Esophagus squamous epithelium (tissue), 5 donors: ENCODE data around the gene DST. TPM values are rescaled to one million over a fixed set of nuclear protein-coding genes. Genes with fewer than 3 reads are reported as not detected.

Experiments
- DNase-seq: peaks from one replicate; lab custom pipeline; 2025; lab: John Stamatoyannopoulos, UW
- H3K27ac ChIP-seq, 4 donors: fragments of 200-600 bp; sonication (generic); one replicate each; pipeline ENCODE4 v1.5.1; 2016 to 2019; ENCODE audit warnings: mild to moderate bottlenecking in 1 of 4
- H3K27me3 ChIP-seq, 4 donors: fragments of 200-600 bp; sonication (generic); 1 replicate in 3 of 4; 2 replicates in 1 of 4; pipeline versions ENCODE4 v1.5.1 to v1.6.0; 2017 to 2021; ENCODE audit warnings: antibody characterized with exemption in 1 of 4
- H3K36me3 ChIP-seq, 3 donors: fragments of 200-600 bp; sonication (generic); one replicate each; pipeline ENCODE4 v1.5.1; 2016 to 2019
- H3K4me1 ChIP-seq, 3 donors: fragments of 200-600 bp; sonication (generic); one replicate each; pipeline ENCODE4 v1.5.1; 2017 to 2019
- H3K4me3 ChIP-seq, 4 donors: fragments of 200-600 bp; sonication (generic); 1 replicate in 3 of 4; 2 replicates in 1 of 4; pipeline ENCODE4 v1.5.1; 2016 to 2019; ENCODE audit warnings: mild to moderate bottlenecking in 2 of 4, moderate library complexity in 1 of 4
- H3K9me3 ChIP-seq, 3 donors: fragments of 200-600 bp; sonication (generic); one replicate each; pipeline ENCODE4 v1.5.1; 2016 to 2019
- POLR2A ChIP-seq, 4 donors: fragments of 450-650 bp; IDR thresholded peaks; one replicate each; pipeline ENCODE4 v1.6.1; 2017; ENCODE audit warnings: antibody characterized with exemption in 4 of 4, mild to moderate bottlenecking in 4 of 4, moderate library complexity in 3 of 4
- WGBS, 2 donors: methylation state at CpG; one replicate each; pipeline ENCODE4 v1.1.5; 2018; 5-methylcytosine and 5-hydroxymethylcytosine counted together
- intact Hi-C: fragments of 100-400 bp; cut with DNase I; formaldehyde crosslinking; loops from one replicate; pipeline ENCODE4 v1.15.0; 2022
- total RNA-seq, 4 donors: library from RNA; depleted of rRNA; stranded (reverse); fragments of >200 nt; gene quantifications; one replicate each; pipeline ENCODE4 v1.1.0, GENCODE V29; 2016
- TF ChIP-seq, protein P1 (sequence below), 6 experiments: fragments of 450-650 bp in 4 of 6; fragments of 200-600 bp in 2 of 6; sonication (generic) in 2 of 6; IDR thresholded peaks; one replicate each; pipeline ENCODE4 v1.5.1; 2016 to 2019; ENCODE audit warnings: antibody characterized with exemption in 6 of 6, mild to moderate bottlenecking in 4 of 6, moderate library complexity in 4 of 6
- donor health status: DM: yes; HTN: yes; CAD: no.

The DST gene
- total RNA-seq, 4 donors from 2014 or later, result 134 to 468 (median 175) TPM

DNA sequence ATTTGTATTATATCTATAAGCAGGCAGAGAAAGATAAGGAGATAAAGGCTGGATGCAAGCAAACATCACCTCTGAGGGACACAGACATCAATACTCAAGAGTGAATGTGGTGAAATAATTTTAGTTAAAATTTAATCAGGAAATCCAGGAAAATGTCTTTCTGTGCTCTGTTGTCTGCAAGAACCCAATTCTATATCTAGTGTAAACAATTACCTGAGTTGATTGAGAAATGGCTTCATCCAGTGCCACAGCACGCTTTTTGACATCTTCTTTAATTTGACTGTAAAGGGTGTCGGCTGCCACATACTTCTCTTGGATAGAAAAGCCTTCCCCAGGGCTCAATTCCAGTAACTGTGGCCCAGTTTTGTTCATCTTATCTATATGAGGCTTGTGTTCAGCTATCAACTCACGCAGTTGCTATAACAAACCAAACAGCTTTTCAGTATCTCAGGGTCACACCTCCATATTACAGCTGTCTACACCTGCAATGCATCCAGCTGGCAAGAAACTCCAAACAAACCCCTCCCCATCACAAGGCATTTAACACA, 131.6 kb downstream of the DST start:
- H3K4me3 ChIP-seq, result no peak overlapping the region
- H3K27ac ChIP-seq, result peak overlapping the region in 3 of 4 donors; percentile 17 to 74 (median 56)
- no peak for DNase-seq
- H3K36me3 ChIP-seq, result peaks cover 0 to 85% (median 4%) of the 10 kb centered on the region in 3 donors
- 67 to 76% methylated on average over 3 of the region's 3 CpGs for WGBS, 2 donors
- no peaks in the 10 kb centered on the region for H3K27me3 ChIP-seq
- peaks cover 0 to 50% (median 0%) of the 10 kb centered on the region in 3 donors for H3K4me1 ChIP-seq
- TF ChIP-seq, protein P1, sequence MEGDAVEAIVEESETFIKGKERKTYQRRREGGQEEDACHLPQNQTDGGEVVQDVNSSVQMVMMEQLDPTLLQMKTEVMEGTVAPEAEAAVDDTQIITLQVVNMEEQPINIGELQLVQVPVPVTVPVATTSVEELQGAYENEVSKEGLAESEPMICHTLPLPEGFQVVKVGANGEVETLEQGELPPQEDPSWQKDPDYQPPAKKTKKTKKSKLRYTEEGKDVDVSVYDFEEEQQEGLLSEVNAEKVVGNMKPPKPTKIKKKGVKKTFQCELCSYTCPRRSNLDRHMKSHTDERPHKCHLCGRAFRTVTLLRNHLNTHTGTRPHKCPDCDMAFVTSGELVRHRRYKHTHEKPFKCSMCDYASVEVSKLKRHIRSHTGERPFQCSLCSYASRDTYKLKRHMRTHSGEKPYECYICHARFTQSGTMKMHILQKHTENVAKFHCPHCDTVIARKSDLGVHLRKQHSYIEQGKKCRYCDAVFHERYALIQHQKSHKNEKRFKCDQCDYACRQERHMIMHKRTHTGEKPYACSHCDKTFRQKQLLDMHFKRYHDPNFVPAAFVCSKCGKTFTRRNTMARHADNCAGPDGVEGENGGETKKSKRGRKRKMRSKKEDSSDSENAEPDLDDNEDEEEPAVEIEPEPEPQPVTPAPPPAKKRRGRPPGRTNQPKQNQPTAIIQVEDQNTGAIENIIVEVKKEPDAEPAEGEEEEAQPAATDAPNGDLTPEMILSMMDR (IDR thresholded peaks at IDR 0.05), result no peak
- TF ChIP-seq POLR2A (IDR thresholded peaks at IDR 0.05), result no peak
- intact Hi-C loops, result no loop called here
- no peaks in the 10 kb centered on the region for H3K9me3 ChIP-seq

DNA sequence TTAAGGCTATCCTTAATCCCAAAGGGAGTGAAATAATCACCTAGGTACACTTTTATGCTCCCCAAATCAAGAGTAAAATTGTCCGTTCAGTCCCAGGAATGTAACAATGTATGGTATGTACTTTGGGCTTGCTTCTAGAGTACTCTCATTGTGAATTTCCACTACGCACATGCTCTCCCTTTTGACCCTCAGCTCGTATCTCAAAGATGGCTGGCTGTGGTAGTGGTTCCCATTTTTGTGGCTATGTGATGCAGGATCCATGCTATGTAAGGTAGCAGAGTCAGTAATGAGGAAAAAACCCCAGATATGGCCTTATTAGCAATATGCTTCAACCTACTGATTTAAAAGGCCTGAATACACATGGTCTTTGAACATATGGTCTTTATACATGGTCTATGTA, 133.7 kb downstream of the DST start:
- H3K9me3 ChIP-seq, result no peaks in the 10 kb centered on the region
- WGBS, 2 donors, result 70 to 93% methylated on average over 3 of the region's 3 CpGs
- no peak for DNase-seq
- H3K27ac ChIP-seq, result peak overlapping the region in 3 of 4 donors; percentile 62 to 68 (median 67)
- no peak overlapping the region for H3K4me3 ChIP-seq
- H3K4me1 ChIP-seq, result peaks cover 0 to 36% (median 0%) of the 10 kb centered on the region in 3 donors
- TF ChIP-seq, protein P1 (IDR thresholded peaks at IDR 0.05), result no peak
- TF ChIP-seq POLR2A (IDR thresholded peaks at IDR 0.05), result no peak
- intact Hi-C loops, result no loop called here
- peaks cover 0 to 83% (median 4%) of the 10 kb centered on the region in 3 donors for H3K36me3 ChIP-seq
- H3K27me3 ChIP-seq, result no peaks in the 10 kb centered on the region

DNA sequence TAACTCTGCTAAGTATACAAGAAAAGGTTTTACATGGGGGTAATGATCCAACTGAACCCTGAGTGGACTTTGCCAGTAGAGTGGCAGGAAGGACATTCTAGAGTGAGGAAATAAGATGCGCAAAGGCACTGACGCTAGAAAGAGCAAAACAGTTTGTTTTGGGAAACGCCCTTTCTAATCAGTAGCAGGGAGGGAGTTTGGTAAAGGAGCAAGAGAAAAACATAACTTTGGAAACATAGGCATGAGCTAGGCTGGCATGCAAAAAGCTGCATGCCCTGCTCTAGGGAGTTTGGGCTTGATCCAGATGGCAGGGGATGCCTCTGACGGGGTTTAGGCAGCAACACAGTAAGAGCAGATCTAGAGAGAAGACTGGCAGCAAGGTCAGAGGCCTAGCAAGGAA, 135.2 kb downstream of the DST start:
- no peak for DNase-seq
- Histone ChIP-seq H3K9me3 (no peaks in the 10 kb centered on the region), H3K4me3 (no peak overlapping the region), H3K27ac (peak overlapping the region; percentile 5 to 68 (median 64)), H3K27me3 (no peaks in the 10 kb centered on the region), H3K36me3 (peaks cover 0 to 73% (median 0%) of the 10 kb centered on the region in 3 donors), H3K4me1 (peaks cover 0 to 28% (median 0%) of the 10 kb centered on the region in 3 donors)
- whole genome bisulfite sequencing, 2 donors, result 47 to 49% methylated on average over 4 of the region's 4 CpGs
- TF ChIP-seq POLR2A (IDR thresholded peaks at IDR 0.05), result no peak
- TF ChIP-seq, protein P1 (IDR thresholded peaks at IDR 0.05), result no peak
- intact Hi-C loops, result no loop called here

DNA sequence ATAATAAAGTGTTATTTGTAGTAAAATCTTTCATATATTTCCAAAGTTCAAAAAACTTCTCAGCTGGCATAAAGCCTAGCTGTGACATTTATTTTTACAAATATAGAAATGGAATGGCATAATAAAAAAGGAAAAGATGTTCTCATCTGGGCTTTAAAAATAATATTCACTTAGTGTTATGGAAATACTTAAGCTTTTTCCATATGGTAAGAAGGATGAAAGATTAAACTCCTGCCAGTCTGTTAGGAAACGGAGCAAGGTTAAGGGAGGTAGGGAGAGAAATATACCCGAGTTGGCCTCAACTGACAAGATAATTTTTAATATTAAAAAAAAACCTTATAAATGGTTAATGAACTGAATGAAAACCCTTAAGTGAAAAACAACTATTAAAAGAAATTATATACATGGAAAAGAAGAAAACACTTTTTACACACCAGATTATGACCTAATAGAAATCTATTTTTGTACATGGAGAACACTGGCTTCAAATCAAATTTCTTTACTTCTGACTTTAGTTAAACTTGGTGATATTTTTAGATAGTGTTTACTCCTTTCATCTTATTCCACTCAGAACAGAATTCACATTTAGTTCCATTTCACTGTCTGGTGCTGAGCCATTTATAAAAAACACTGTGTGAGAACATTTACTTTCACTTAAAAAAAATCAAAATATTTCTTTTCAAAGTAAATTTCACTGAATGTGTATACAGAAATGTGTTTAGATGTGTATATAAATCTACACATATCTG, 137.0 kb downstream of the DST start:
- Histone ChIP-seq H3K36me3 (peaks cover 0 to 67% (median 0%) of the 10 kb centered on the region in 3 donors), H3K4me3 (no peak overlapping the region)

More for the DNA sequence above, 137.0 kb downstream of the DST start:
- Histone ChIP-seq H3K27ac (peak overlapping the region; percentile 18 to 72 (median 70)), H3K27me3 (no peaks in the 10 kb centered on the region), H3K4me1 (peaks cover 0 to 28% (median 0%) of the 10 kb centered on the region in 3 donors), H3K9me3 (no peaks in the 10 kb centered on the region)
- TF ChIP-seq POLR2A (IDR thresholded peaks at IDR 0.05), result no peak
- TF ChIP-seq, protein P1 (IDR thresholded peaks at IDR 0.05), result no peak
- DNase-seq, result no peak
- 49 to 50% methylated on average over 2 of the region's 2 CpGs for WGBS, 2 donors
- intact Hi-C loops, result no loop called here
